ENCODE data around the gene ZDHHC18. TPM values are rescaled to one million over a fixed set of nuclear protein-coding genes. Genes with fewer than 3 reads are reported as not detected.

Gene ZDHHC18
- total RNA-seq: 23.2 and 24.4 TPM in 2 replicates

- DNase-seq (ENCODE audit: extremely low read depth, low read depth, low spot score): no peak
Measured at GRCh38 chr1:26826261-26827105, at the start of gene ZDHHC18. ZDHHC18 (plus strand) TSS chr1:26826688; CDS start chr1:26826805, 117 bp downstream.

- no peak for DNase-seq (ENCODE audit: extremely low read depth, low read depth, low spot score)
Measured at GRCh38 chr1:26779098-26779668, 47.3 kb upstream of the ZDHHC18 start.

- DNase-seq (ENCODE audit: extremely low read depth, low read depth, low spot score): no peak
Measured at GRCh38 chr1:26780344-26780957, 46.0 kb upstream of the ZDHHC18 start.

GRCh38 chr1:26781206-26781825 lies 45.2 kb upstream of the ZDHHC18 start:
- no peak for DNase-seq (ENCODE audit: extremely low read depth, low read depth, low spot score)

GRCh38 chr1:26782521-26783212 lies 43.8 kb upstream of the ZDHHC18 start:
- DNase-seq (ENCODE audit: extremely low read depth, low read depth, low spot score): no peak

GRCh38 chr1:26783646-26784022 lies 42.9 kb upstream of the ZDHHC18 start:
- no peak for DNase-seq (ENCODE audit: extremely low read depth, low read depth, low spot score)

- DNase-seq (ENCODE audit: extremely low read depth, low read depth, low spot score): no peak
Measured at GRCh38 chr1:26784023-26784871, 42.2 kb upstream of the ZDHHC18 start.

- no peak for DNase-seq (ENCODE audit: extremely low read depth, low read depth, low spot score)
Measured at GRCh38 chr1:26784886-26785285, 41.6 kb upstream of the ZDHHC18 start.

GRCh38 chr1:26785611-26786436 lies 40.7 kb upstream of the ZDHHC18 start:
- no peak for DNase-seq (ENCODE audit: extremely low read depth, low read depth, low spot score)

- DNase-seq (ENCODE audit: extremely low read depth, low read depth, low spot score): no peak
Measured at GRCh38 chr1:26786437-26787380, 39.8 kb upstream of the ZDHHC18 start.

GRCh38 chr1:26787381-26787705 lies 39.1 kb upstream of the ZDHHC18 start:
- DNase-seq (ENCODE audit: extremely low read depth, low read depth, low spot score): no peak

GRCh38 chr1:26787706-26788514 lies 38.6 kb upstream of the ZDHHC18 start, which contains the start of gene PIGV:
PIGV (plus strand) TSS chr1:26787950; CDS start chr1:26790816, 2,866 bp downstream.
- DNase-seq (ENCODE audit: extremely low read depth, low read depth, low spot score): no peak

- no peak for DNase-seq (ENCODE audit: extremely low read depth, low read depth, low spot score)
Measured at GRCh38 chr1:26788515-26788785, 38.0 kb upstream of the ZDHHC18 start.

- no peak for DNase-seq (ENCODE audit: extremely low read depth, low read depth, low spot score)
Measured at GRCh38 chr1:26788836-26789611, 37.5 kb upstream of the ZDHHC18 start.

GRCh38 chr1:26789612-26789865 lies 36.9 kb upstream of the ZDHHC18 start:
- DNase-seq (ENCODE audit: extremely low read depth, low read depth, low spot score): no peak

- no peak for DNase-seq (ENCODE audit: extremely low read depth, low read depth, low spot score)
Measured at GRCh38 chr1:26789931-26790330, 36.6 kb upstream of the ZDHHC18 start.

- DNase-seq (ENCODE audit: extremely low read depth, low read depth, low spot score): no peak
Measured at GRCh38 chr1:26790551-26790953, 35.9 kb upstream of the ZDHHC18 start.

Measured in glomerular endothelial cell (primary cell).